ENCODE measurements around the gene NOP10.

DNA sequence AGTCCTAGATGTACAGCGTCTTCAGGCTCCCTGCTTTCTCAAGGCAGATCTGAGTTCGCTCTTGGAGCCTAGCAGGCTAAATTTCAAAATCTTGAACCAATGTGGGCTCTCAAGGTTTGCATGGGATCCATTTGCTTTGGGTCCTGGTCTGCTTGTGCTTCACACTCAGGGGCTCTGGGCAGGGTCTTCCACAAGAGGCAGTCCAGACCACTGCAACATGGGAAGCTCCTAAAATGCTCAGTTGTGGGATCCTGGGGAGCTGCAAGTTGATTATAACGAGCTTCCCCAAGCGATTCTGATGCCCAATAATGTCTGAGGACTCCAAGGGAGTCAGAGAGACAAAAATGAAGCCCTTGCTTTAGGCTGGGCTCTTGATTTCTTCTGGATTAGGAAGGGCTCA lies 6.8 kb upstream of the NOP10 start:
- TF ChIP-seq GATA3 (IDR thresholded peaks at IDR 0.05; ENCODE audit: low read depth, low read length) (no peak), GATA2 (IDR thresholded peaks at IDR 0.05; ENCODE audit: low read depth, low read length) (no peak)
